Activated CD8-positive, alpha-beta T cell treated with anti-CD3 and anti-CD28 coated beads, Interleukin-2, amount 10 ng/mL, durations not matched to agents 7 days and 5 days (primary cell): ENCODE measurements around the gene SPACA9. TPM values are rescaled to one million over a fixed set of nuclear protein-coding genes. Genes with fewer than 3 reads are reported as not detected.

Experiments
- ATAC-seq: fragments of 150-1000 bp; cut with Tn5 transposase; one replicate; pipeline ENCODE4 v1.10.0; 2021; ENCODE audit warnings: moderate library complexity
- CTCF ChIA-PET: fragments of 350-600 bp; sonication (Branson Sonifier 250); formaldehyde crosslinking; loops from one replicate; lab custom pipeline; 2021; ENCODE audit warnings: antibody characterized with exemption; lab: Charles Lee
- POLR2A ChIA-PET: fragments of 350-600 bp; sonication (Branson Sonifier 250); formaldehyde crosslinking; loops from one replicate; lab custom pipeline; 2021; ENCODE audit warnings: antibody characterized with exemption; lab: Charles Lee
- DNase-seq: peaks from one replicate; pipeline ENCODE4 v3.0.0-alpha.2; 2020
- H3K27ac Mint-ChIP-seq: one replicate; pipeline ENCODE4 v1.8.0; 2021; ENCODE audit warnings: mild to moderate bottlenecking, mixed read lengths
- H3K27me3 Mint-ChIP-seq: one replicate; pipeline ENCODE4 v1.8.0; 2021; ENCODE audit warnings: low read depth, mixed read lengths
- H3K36me3 Mint-ChIP-seq: one replicate; pipeline ENCODE4 v1.8.0; 2021; ENCODE audit warnings: low read depth, mixed read lengths
- H3K4me1 Mint-ChIP-seq: one replicate; pipeline ENCODE4 v1.8.0; 2021; ENCODE audit warnings: low read depth, mixed read lengths
- H3K4me3 Mint-ChIP-seq: one replicate; pipeline ENCODE4 v1.8.0; 2021; ENCODE audit warnings: mild to moderate bottlenecking, mixed read lengths
- H3K9me3 Mint-ChIP-seq: one replicate; pipeline ENCODE4 v1.8.0; 2022; ENCODE audit warnings: mixed read lengths; ENCODE audit not compliant: insufficient read depth
- total RNA-seq, 2 experiments: library from RNA; stranded (reverse); gene quantifications; one replicate each; pipeline ENCODE4 v1.2.3, GENCODE V29; 2021

Gene SPACA9
- total RNA-seq, 2 experiments from 2014 or later, result 6.0 to 7.7 TPM

GRCh38 chr9:132914924-132915323, 36.2 kb downstream of the SPACA9 start:
- Mint-ChIP-seq H3K4me3 (no peak overlapping the region), H3K36me3 (peaks cover 31% of the 10 kb centered on the region), H3K4me1 (no peaks in the 10 kb centered on the region), H3K27me3 (no peaks in the 10 kb centered on the region), H3K9me3 (no peaks in the 10 kb centered on the region), H3K27ac (no peak overlapping the region)
- DNase-seq, result no peak
- POLR2A ChIA-PET, result interaction anchor here (0.6 kb wide), 2 partner anchors 31 to 452 kb away, joined by 3 read pairs; no protein-coding TSS in a partner anchor
- CTCF ChIA-PET, result interaction anchor here (0.6 to 1.3 kb wide), 2 partner anchors 14 to 1227 kb away, joined by 3 read pairs; no protein-coding TSS in a partner anchor
- ATAC-seq, result no peak

GRCh38 chr9:132919614-132920268, 41.0 kb downstream of the SPACA9 start:
- CTCF ChIA-PET, result interaction anchor here (1.1 to 2.3 kb wide), 3 partner anchors 14 to 53 kb away, joined by 3 to 13 read pairs (median 3); no protein-coding TSS in a partner anchor
- Mint-ChIP-seq H3K27ac (no peak overlapping the region), H3K36me3 (peaks cover 36% of the 10 kb centered on the region), H3K9me3 (no peaks in the 10 kb centered on the region), H3K4me1 (no peaks in the 10 kb centered on the region), H3K27me3 (no peaks in the 10 kb centered on the region), H3K4me3 (no peak overlapping the region)
- ATAC-seq (no peak), DNase-seq (no peak)
- POLR2A ChIA-PET, result no interaction called here

GRCh38 chr9:132923346-132923902, 44.7 kb downstream of the SPACA9 start:
- no peaks in the 10 kb centered on the region for H3K27me3 Mint-ChIP-seq
- ATAC-seq (no peak), DNase-seq (no peak)
- no peaks in the 10 kb centered on the region for H3K4me1 Mint-ChIP-seq
- no peak overlapping the region for H3K4me3 Mint-ChIP-seq
- H3K36me3 Mint-ChIP-seq, result peaks cover 37% of the 10 kb centered on the region
- no peaks in the 10 kb centered on the region for H3K9me3 Mint-ChIP-seq
- no peak overlapping the region for H3K27ac Mint-ChIP-seq
- POLR2A ChIA-PET, result no interaction called here
- CTCF ChIA-PET, result interaction anchor here (1.0 kb wide), 1 partner anchor 98 kb away, joined by 3 read pairs; no protein-coding TSS in a partner anchor

GRCh38 chr9:132927704-132928103, 49.0 kb downstream of the SPACA9 start:
- DNase-seq, result no peak
- Mint-ChIP-seq H3K36me3 (peaks cover 24% of the 10 kb centered on the region), H3K4me3 (no peak overlapping the region), H3K27me3 (no peaks in the 10 kb centered on the region), H3K4me1 (no peaks in the 10 kb centered on the region), H3K9me3 (no peaks in the 10 kb centered on the region), H3K27ac (no peak overlapping the region)
- ChIA-PET CTCF (no interaction called here), POLR2A (no interaction called here)
- ATAC-seq, result no peak

GRCh38 chr9:132931178-132931735, 52.6 kb downstream of the SPACA9 start:
- ATAC-seq (no peak), DNase-seq (no peak)
- H3K9me3 Mint-ChIP-seq, result no peaks in the 10 kb centered on the region
- ChIA-PET POLR2A (no interaction called here), CTCF (no interaction called here)
- H3K27ac Mint-ChIP-seq, result no peak overlapping the region
- H3K36me3 Mint-ChIP-seq, result peaks cover 9% of the 10 kb centered on the region
- H3K27me3 Mint-ChIP-seq, result no peaks in the 10 kb centered on the region
- H3K4me1 Mint-ChIP-seq, result no peaks in the 10 kb centered on the region
- H3K4me3 Mint-ChIP-seq, result no peak overlapping the region

GRCh38 chr9:132935026-132935425, 56.3 kb downstream of the SPACA9 start:
- H3K4me3 Mint-ChIP-seq, result no peak overlapping the region
- POLR2A ChIA-PET, result interaction anchor here (1.9 kb wide), 1 partner anchor 9 kb away, joined by 8 read pairs; the partner anchor contains the start of gene TSC1
- peaks cover 4% of the 10 kb centered on the region for H3K36me3 Mint-ChIP-seq
- H3K27me3 Mint-ChIP-seq, result no peaks in the 10 kb centered on the region
- no peaks in the 10 kb centered on the region for H3K9me3 Mint-ChIP-seq
- no peaks in the 10 kb centered on the region for H3K4me1 Mint-ChIP-seq
- ATAC-seq, result no peak
- H3K27ac Mint-ChIP-seq, result no peak overlapping the region
- CTCF ChIA-PET, result interaction anchor here (0.9 to 2.1 kb wide), 6 partner anchors 9 to 290 kb away, joined by 3 to 7 read pairs (median 4); no protein-coding TSS in a partner anchor
- no peak for DNase-seq

GRCh38 chr9:132937463-132937901, 58.8 kb downstream of the SPACA9 start:
- ATAC-seq (no peak), DNase-seq (no peak)
- H3K4me3 Mint-ChIP-seq, result no peak overlapping the region
- H3K27me3 Mint-ChIP-seq, result no peaks in the 10 kb centered on the region
- peaks cover 3% of the 10 kb centered on the region for H3K36me3 Mint-ChIP-seq
- H3K9me3 Mint-ChIP-seq, result no peaks in the 10 kb centered on the region
- ChIA-PET POLR2A (no interaction called here), CTCF (no interaction called here)
- H3K27ac Mint-ChIP-seq, result no peak overlapping the region
- H3K4me1 Mint-ChIP-seq, result peaks cover 5% of the 10 kb centered on the region

GRCh38 chr9:132939169-132939568, 60.5 kb downstream of the SPACA9 start:
- ChIA-PET POLR2A (no interaction called here), CTCF (interaction anchor here (1.3 to 1.4 kb wide), 2 partner anchors 9 to 83 kb away, joined by 3 to 4 read pairs; no protein-coding TSS in a partner anchor)
- DNase-seq (no peak), ATAC-seq (no peak)
- Mint-ChIP-seq H3K36me3 (no peaks in the 10 kb centered on the region), H3K27ac (no peak overlapping the region), H3K4me3 (no peak overlapping the region), H3K27me3 (no peaks in the 10 kb centered on the region), H3K4me1 (peaks cover 19% of the 10 kb centered on the region), H3K9me3 (no peaks in the 10 kb centered on the region)

Other genes with a start within 250 kb of the SPACA9 start
- 10 to 100 TPM; 12.6 to 13.2 TPM for gene DDX31, start 208.9 kb upstream of the SPACA9 start, total RNA-seq
- gene GTF3C4, start 208.4 kb upstream of the SPACA9 start, total RNA-seq, result 10 to 100 TPM; 12.2 to 13.0 TPM
- under 1 TPM in 1 of 2 experiments, not detected in 1; 0.39 TPM for gene AK8, start 614 bp upstream of the SPACA9 start, total RNA-seq
- gene TSC1, start 65.7 kb downstream of the SPACA9 start, total RNA-seq, result 10 to 100 TPM; 26.1 to 26.6 TPM
- gene GFI1B, start 99.8 kb downstream of the SPACA9 start, total RNA-seq, result not detected
- 10 to 100 TPM; 89.3 to 95.7 TPM for gene GTF3C5, start 152.1 kb downstream of the SPACA9 start, total RNA-seq
- 1 to 10 TPM; 2.4 to 2.8 TPM for gene CEL, start 183.1 kb downstream of the SPACA9 start, total RNA-seq
- 100 to 1,000 TPM in 1 of 2 experiments, 10 to 100 TPM in 1; 85.7 to 102 TPM for gene RALGDS, start 242.3 kb downstream of the SPACA9 start, total RNA-seq